GM21825 (cell line): ENCODE data around the gene HIP1R.
"Not testable (repeated sequence)": the region's sequence is repeated elsewhere in the genome, so short reads cannot be mapped to it uniquely, and the experiment has no call there.

Experiments used
- ATAC-seq: cut with Tn5 transposase; IDR thresholded peaks from one replicate; pipeline ENCODE4 v1.9.1; 2021; ENCODE audit warnings: mild to moderate bottlenecking, moderate library complexity; ENCODE audit not compliant: unreplicated experiment

Gene HIP1R

GRCh38 chr12:122834921-122835749 is at the start of gene HIP1R:
TSS of gene HIP1R (plus strand) at chr12:122835457. CDS start at chr12:122835551, 94 bp downstream.
- ATAC-seq: peak; percentile 43

- no peak for ATAC-seq
Observed at GRCh38 chr12:122785503-122785902, 49.8 kb upstream of the HIP1R start.

- no peak for ATAC-seq
Observed at GRCh38 chr12:122788387-122788786, 46.9 kb upstream of the HIP1R start.

- no peak for ATAC-seq
Observed at GRCh38 chr12:122789637-122790036, 45.6 kb upstream of the HIP1R start.

GRCh38 chr12:122790393-122791075 is 44.7 kb upstream of the HIP1R start:
- no peak for ATAC-seq

GRCh38 chr12:122793685-122794106 is 41.6 kb upstream of the HIP1R start:
- ATAC-seq: no peak

- ATAC-seq: no peak
Observed at GRCh38 chr12:122795807-122796206, 39.5 kb upstream of the HIP1R start.

GRCh38 chr12:122799641-122800243 is 35.5 kb upstream of the HIP1R start:
- no peak for ATAC-seq

- ATAC-seq: no peak
Observed at GRCh38 chr12:122803937-122804336, 31.3 kb upstream of the HIP1R start.

GRCh38 chr12:122804957-122805356 is 30.3 kb upstream of the HIP1R start:
- ATAC-seq: not testable (repeated sequence)

- no peak for ATAC-seq
Observed at GRCh38 chr12:122807651-122808050, 27.6 kb upstream of the HIP1R start.

- ATAC-seq: no peak
Observed at GRCh38 chr12:122811777-122812176, 23.5 kb upstream of the HIP1R start.

- ATAC-seq: peak; percentile 66
Observed at GRCh38 chr12:122813310-122813713, 21.9 kb upstream of the HIP1R start.

- no peak for ATAC-seq
Observed at GRCh38 chr12:122819209-122819785, 16.0 kb upstream of the HIP1R start.

- ATAC-seq: no peak
Observed at GRCh38 chr12:122820138-122820537, 15.1 kb upstream of the HIP1R start.

GRCh38 chr12:122820838-122821271 is 14.4 kb upstream of the HIP1R start:
- ATAC-seq: no peak

GRCh38 chr12:122823429-122823828 is 11.8 kb upstream of the HIP1R start:
- ATAC-seq: no peak

- ATAC-seq: no peak
Observed at GRCh38 chr12:122825773-122826724, 9.2 kb upstream of the HIP1R start.

GRCh38 chr12:122827258-122827657 is 8.0 kb upstream of the HIP1R start:
- no peak for ATAC-seq

GRCh38 chr12:122830517-122831214 is 4.6 kb upstream of the HIP1R start:
- no peak for ATAC-seq
